Mammary epithelial cell (primary cell): Measurements from ENCODE around the gene ERC1.

Experiments used
- CTCF ChIP-seq, 2 donors: IDR thresholded peaks in 1 of 2; conservative IDR thresholded peaks in 1 of 2; 2 replicates each; pipeline ENCODE4 v1.5.1; 2011 to 2012; ENCODE audit warnings: inconsistent platforms in 2 of 2, low read length in 2 of 2, mild to moderate bottlenecking in 2 of 2, control low read depth in 1 of 2, low read depth in 1 of 2; ENCODE audit not compliant: insufficient read depth in 1 of 2; ENCODE audit errors: extremely low read depth in 1 of 2
- EZH2 ChIP-seq: IDR thresholded peaks from 2 replicates; pipeline ENCODE4 v1.6.1; 2012; ENCODE audit warnings: low read length, inconsistent platforms, borderline replicate concordance

GRCh38 chr12:1162081-1162760, 171.2 kb downstream of the ERC1 start:
- TF ChIP-seq CTCF (conservative IDR thresholded peaks at IDR 0.05 in 1 of 2, IDR thresholded peaks at IDR 0.05 in 1 of 2; ENCODE audit: extremely low read depth in 1 of 2, insufficient read depth in 1 of 2, low read depth in 1 of 2, low read length in 2 of 2) (no peak), EZH2 (no peak)
